CD4-positive, alpha-beta T cell treated with Interleukin-4 for 1 hour (primary cell): ENCODE results near the gene TSC1.
A peak's percentile ranks its signal among the peaks of the same experiment; 100 is the strongest.

Source experiments
- DNase-seq, 2 donors: peaks; one replicate each; pipeline ENCODE4 v3.0.0-alpha.2; 2020 to 2022

Gene TSC1

GRCh38 chr9:132886334-132886725 is 58.1 kb downstream of the TSC1 start:
- DNase-seq = no peak

- no peak for DNase-seq
These were observed 58.6 kb downstream of the TSC1 start for GRCh38 chr9:132885720-132886333.

- DNase-seq = no peak
These were observed 60.8 kb downstream of the TSC1 start for GRCh38 chr9:132883349-132884294.

GRCh38 chr9:132882616-132883015 is 61.8 kb downstream of the TSC1 start:
- DNase-seq = no peak

- DNase-seq = no peak
These were observed 62.6 kb downstream of the TSC1 start for GRCh38 chr9:132881826-132882225.

GRCh38 chr9:132880324-132880661 is 64.1 kb downstream of the TSC1 start:
- no peak for DNase-seq

GRCh38 chr9:132879457-132880323 is 64.7 kb downstream of the TSC1 start:
- DNase-seq = no peak

GRCh38 chr9:132878695-132879456 is 65.5 kb downstream of the TSC1 start, which contains the start of gene SPACA9:
Gene SPACA9 (plus strand): TSS chr9:132878898. CDS start chr9:132883948, 5,050 bp downstream.
- peak; percentile 37 to 38 for DNase-seq

- DNase-seq = peak; percentile 72 to 78
These were observed 66.4 kb downstream of the TSC1 start, which contains the start of gene AK8 for GRCh38 chr9:132877824-132878694. Gene AK8 (minus strand): TSS chr9:132878284. CDS start chr9:132878255, 29 bp downstream.

- DNase-seq = no peak
These were observed 67.0 kb downstream of the TSC1 start for GRCh38 chr9:132877458-132877823.

GRCh38 chr9:132876849-132877248 is 67.6 kb downstream of the TSC1 start:
- no peak for DNase-seq

GRCh38 chr9:132875159-132875558 is 69.3 kb downstream of the TSC1 start:
- no peak for DNase-seq

GRCh38 chr9:132873403-132873802 is 71.0 kb downstream of the TSC1 start:
- DNase-seq = no peak

GRCh38 chr9:132869266-132869665 is 75.2 kb downstream of the TSC1 start:
- no peak for DNase-seq

GRCh38 chr9:132866898-132867297 is 77.5 kb downstream of the TSC1 start:
- DNase-seq = no peak

GRCh38 chr9:132864691-132865090 is 79.7 kb downstream of the TSC1 start:
- DNase-seq = no peak

GRCh38 chr9:132864277-132864676 is 80.1 kb downstream of the TSC1 start:
- DNase-seq = no peak

GRCh38 chr9:132863096-132863495 is 81.3 kb downstream of the TSC1 start:
- no peak for DNase-seq

- DNase-seq = no peak
These were observed 81.9 kb downstream of the TSC1 start for GRCh38 chr9:132862533-132862932.

GRCh38 chr9:132861666-132862065 is 82.8 kb downstream of the TSC1 start:
- no peak for DNase-seq

GRCh38 chr9:132858751-132859150 is 85.7 kb downstream of the TSC1 start:
- DNase-seq = no peak
